IPS-18a (cell line): ENCODE measurements around the gene CACNA1C.

ENCODE experiments used
- H3K27ac ChIP-seq: one replicate; pipeline ENCODE4 v1.5.1; 2013; ENCODE audit warnings: low read length
- H3K27me3 ChIP-seq: one replicate; pipeline ENCODE4 v1.6.1; 2013; ENCODE audit warnings: mild to moderate bottlenecking, low read length; ENCODE audit not compliant: control insufficient read depth, insufficient read depth
- H3K36me3 ChIP-seq: one replicate; pipeline ENCODE4 v1.6.1; 2013; ENCODE audit warnings: low read depth, low read length; ENCODE audit not compliant: control insufficient read depth
- H3K4me1 ChIP-seq: one replicate; pipeline ENCODE4 v1.6.1; 2013; ENCODE audit warnings: low read depth, low read length; ENCODE audit not compliant: control insufficient read depth
- H3K4me3 ChIP-seq: one replicate; pipeline ENCODE4 v1.5.1; 2013; ENCODE audit warnings: low read length
- H3K9ac ChIP-seq: one replicate; pipeline ENCODE4 v1.6.1; 2013; ENCODE audit warnings: mild to moderate bottlenecking, low read length, moderate library complexity
- H3K9me3 ChIP-seq: one replicate; pipeline ENCODE4 v1.6.1; 2013; ENCODE audit warnings: low read depth, low read length; ENCODE audit not compliant: control insufficient read depth

The CACNA1C gene

DNA sequence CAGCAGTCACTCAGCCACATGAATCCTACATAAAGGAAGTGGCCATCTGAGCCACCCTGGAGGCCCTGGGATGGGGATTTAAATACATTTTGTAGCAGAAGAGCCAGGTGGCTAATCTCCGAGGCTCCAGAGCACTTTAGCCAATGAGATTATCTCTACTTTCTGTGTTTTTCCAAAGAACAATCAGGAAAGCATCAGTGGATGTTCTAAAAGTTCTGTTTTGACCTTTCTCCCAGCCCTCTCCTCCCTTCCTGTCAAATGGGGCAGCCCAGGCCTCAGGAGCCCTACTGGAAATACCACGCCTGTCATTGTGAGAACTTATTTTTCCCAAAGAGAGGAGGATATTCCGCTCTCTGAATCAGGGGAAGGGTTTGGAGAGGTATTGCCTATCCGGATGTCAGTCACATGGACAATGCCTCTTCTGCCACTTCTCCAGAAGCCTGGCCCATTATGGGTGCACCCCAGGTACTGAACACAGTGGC lies 405.2 kb downstream of the CACNA1C start:
- Histone ChIP-seq H3K9ac (no peak overlapping the region), H3K27me3 (no peaks in the 10 kb centered on the region), H3K4me1 (no peaks in the 10 kb centered on the region), H3K36me3 (no peaks in the 10 kb centered on the region), H3K9me3 (no peaks in the 10 kb centered on the region), H3K4me3 (no peak overlapping the region), H3K27ac (no peak overlapping the region)

DNA sequence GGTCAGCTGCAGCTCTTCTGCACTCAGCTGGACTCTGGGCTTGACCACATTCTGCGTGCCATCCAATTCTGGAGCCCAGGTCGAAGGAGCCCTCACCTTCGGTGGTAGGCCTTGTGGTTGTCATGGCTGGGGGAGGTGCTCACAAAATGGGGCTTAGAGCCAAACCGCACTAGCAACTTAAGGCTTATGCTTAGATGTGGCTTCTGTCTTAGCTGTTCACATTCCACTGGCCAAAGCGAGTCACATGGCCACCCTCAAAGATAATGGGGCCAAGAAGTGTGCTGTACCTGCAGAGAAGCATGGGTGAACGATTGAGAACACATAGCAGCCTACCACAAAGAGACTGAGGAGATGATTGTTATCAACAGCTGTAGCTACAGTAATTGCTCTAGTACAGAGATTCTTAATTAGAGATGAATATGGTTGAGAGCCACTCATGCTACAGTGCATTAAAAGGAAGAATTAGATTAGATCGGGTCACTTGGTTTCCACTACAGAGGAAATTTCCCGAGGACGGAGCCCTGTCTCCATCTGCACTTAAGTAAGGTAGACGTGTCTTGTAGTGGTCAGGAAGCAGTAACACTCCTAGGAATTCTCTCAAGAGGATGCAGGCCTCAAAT lies 407.4 kb downstream of the CACNA1C start:
- H3K9ac ChIP-seq = no peak overlapping the region
- no peak overlapping the region for H3K4me3 ChIP-seq
- no peaks in the 10 kb centered on the region for H3K9me3 ChIP-seq
- H3K27ac ChIP-seq = no peak overlapping the region
- H3K36me3 ChIP-seq = no peaks in the 10 kb centered on the region
- H3K27me3 ChIP-seq = no peaks in the 10 kb centered on the region
- no peaks in the 10 kb centered on the region for H3K4me1 ChIP-seq

DNA sequence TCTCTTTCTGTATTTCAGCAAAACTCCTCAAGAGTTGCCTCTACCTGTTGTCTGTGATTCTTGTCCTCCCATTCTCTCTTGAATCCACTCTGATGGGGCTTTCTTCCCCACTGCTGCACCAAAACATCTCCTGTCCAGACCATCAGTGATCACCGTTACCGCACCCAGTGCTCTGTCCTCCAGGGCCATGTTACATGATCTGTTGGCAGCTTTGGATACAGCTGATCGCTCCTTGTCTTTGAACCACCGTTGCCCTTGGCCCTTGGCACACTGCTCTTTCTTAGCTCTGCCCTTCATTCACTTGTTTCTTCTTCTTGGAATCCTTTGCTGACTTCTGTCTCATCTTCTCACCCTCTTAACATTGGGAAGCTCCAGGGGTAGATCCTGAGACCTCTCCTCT lies 408.3 kb downstream of the CACNA1C start:
- no peaks in the 10 kb centered on the region for H3K4me1 ChIP-seq
- H3K4me3 ChIP-seq = no peak overlapping the region
- no peak overlapping the region for H3K27ac ChIP-seq
- no peaks in the 10 kb centered on the region for H3K36me3 ChIP-seq
- no peak overlapping the region for H3K9ac ChIP-seq
- H3K9me3 ChIP-seq = no peaks in the 10 kb centered on the region
- H3K27me3 ChIP-seq = no peaks in the 10 kb centered on the region

DNA sequence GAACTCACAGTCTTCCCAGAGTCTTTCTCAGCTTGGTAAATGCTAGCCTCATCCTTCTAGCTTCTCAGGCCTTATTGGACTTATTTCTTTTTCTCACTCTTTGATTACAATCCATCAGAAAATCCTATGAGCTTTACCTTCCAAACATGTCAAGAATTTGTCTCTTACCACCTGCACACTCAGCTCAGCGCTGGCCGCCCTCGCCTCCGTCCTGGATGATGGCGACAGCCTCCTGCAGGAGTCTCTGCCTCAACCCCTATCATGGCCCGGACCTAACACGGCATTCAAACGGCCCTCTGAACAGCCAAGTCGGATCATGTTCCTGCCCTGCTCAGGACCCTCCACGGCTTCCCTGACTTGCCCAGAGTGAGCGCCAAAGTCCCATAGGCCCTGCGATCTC lies 408.9 kb downstream of the CACNA1C start:
- no peaks in the 10 kb centered on the region for H3K9me3 ChIP-seq
- no peaks in the 10 kb centered on the region for H3K36me3 ChIP-seq
- no peak overlapping the region for H3K27ac ChIP-seq
- H3K27me3 ChIP-seq = no peaks in the 10 kb centered on the region
- H3K4me1 ChIP-seq = no peaks in the 10 kb centered on the region
- H3K4me3 ChIP-seq = no peak overlapping the region
- no peak overlapping the region for H3K9ac ChIP-seq

DNA sequence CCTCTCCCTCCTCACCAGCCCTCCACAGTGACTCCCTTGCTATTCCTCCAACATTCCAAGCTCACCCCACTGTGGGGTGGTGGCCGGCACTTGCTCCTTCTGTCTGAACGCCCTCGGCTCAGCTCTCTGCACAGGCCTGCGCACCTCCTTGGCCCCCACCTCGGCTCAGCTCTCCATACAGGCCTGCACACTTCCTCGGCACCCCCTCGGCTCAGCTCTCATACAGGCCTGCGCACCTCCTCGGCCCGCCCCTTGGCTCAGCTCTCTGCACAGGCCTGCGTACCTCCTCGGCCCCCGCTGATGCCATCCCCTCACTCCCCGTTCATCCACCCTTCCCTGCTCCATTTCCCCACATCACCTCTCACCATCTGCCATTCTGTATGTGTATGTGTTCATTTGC lies 409.3 kb downstream of the CACNA1C start:
- H3K27me3 ChIP-seq = no peaks in the 10 kb centered on the region
- H3K9ac ChIP-seq = no peak overlapping the region
- no peak overlapping the region for H3K4me3 ChIP-seq
- H3K36me3 ChIP-seq = no peaks in the 10 kb centered on the region
- no peaks in the 10 kb centered on the region for H3K4me1 ChIP-seq
- no peak overlapping the region for H3K27ac ChIP-seq
- H3K9me3 ChIP-seq = no peaks in the 10 kb centered on the region

DNA sequence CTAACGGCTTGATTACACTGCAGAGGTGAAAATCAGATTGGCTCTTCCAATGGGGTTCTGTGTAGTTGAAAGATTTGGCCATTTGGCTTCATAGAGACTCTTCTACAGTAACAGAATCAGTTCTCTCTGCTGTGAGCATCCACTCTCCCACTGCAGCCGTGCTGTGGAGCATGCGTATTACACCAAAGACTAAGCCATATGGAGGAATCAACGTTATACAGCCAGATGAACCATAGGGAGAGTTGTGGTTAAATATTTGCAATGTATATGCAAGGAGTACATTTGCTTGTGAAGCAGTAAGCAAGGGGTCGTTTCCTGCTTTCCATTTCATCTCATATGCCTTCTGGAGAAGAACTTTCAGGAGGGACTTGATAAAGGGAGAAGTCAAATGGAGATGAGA lies 410.9 kb downstream of the CACNA1C start:
- Histone ChIP-seq H3K4me1 (no peaks in the 10 kb centered on the region), H3K27me3 (no peaks in the 10 kb centered on the region), H3K36me3 (no peaks in the 10 kb centered on the region), H3K9me3 (no peaks in the 10 kb centered on the region), H3K4me3 (no peak overlapping the region), H3K27ac (no peak overlapping the region), H3K9ac (no peak overlapping the region)

DNA sequence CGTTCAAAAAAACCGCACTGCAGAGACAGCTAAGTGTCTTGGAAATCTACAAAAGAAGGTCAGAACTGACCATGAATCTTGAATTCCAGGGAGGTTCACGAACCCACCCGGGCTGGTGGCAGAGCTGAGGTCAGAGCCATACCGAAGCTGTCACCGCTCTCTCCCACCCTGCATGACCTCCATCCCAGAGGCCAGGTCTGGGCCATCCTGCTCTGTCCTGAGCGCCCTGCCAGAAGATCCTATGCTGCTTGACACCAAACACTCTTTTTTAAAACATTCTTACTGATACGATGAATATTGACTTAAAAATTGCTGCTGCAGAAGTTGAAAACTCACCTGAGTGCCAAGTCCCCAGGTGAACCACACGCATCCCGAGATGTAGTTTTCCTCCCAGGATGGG lies 412.9 kb downstream of the CACNA1C start:
- no peaks in the 10 kb centered on the region for H3K27me3 ChIP-seq
- no peak overlapping the region for H3K27ac ChIP-seq
- no peaks in the 10 kb centered on the region for H3K4me1 ChIP-seq
- no peak overlapping the region for H3K9ac ChIP-seq
- H3K4me3 ChIP-seq = no peak overlapping the region
- H3K9me3 ChIP-seq = no peaks in the 10 kb centered on the region
- H3K36me3 ChIP-seq = no peaks in the 10 kb centered on the region

DNA sequence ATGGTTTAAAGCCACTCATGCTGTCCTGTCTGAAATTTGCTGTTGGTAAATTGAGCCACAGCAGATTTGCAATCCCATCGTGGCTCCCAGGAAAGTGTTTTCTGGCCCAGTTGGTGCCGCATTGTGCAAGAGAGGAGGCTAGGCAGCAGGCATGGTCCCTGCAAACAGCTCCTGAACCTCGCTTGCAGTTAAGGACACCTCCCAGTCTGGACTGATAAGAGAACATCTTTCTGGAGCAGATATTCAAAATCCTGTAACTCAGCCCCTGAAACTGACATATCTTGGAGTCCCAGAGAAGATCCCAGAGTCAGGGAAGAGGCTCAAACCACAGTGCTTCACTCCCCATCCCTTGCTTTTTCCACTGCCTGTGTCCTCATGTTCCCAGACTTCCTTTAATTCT lies 413.4 kb downstream of the CACNA1C start:
- Histone ChIP-seq H3K27ac (no peak overlapping the region), H3K4me1 (no peaks in the 10 kb centered on the region), H3K9me3 (no peaks in the 10 kb centered on the region), H3K9ac (no peak overlapping the region), H3K4me3 (no peak overlapping the region), H3K36me3 (no peaks in the 10 kb centered on the region), H3K27me3 (no peaks in the 10 kb centered on the region)

DNA sequence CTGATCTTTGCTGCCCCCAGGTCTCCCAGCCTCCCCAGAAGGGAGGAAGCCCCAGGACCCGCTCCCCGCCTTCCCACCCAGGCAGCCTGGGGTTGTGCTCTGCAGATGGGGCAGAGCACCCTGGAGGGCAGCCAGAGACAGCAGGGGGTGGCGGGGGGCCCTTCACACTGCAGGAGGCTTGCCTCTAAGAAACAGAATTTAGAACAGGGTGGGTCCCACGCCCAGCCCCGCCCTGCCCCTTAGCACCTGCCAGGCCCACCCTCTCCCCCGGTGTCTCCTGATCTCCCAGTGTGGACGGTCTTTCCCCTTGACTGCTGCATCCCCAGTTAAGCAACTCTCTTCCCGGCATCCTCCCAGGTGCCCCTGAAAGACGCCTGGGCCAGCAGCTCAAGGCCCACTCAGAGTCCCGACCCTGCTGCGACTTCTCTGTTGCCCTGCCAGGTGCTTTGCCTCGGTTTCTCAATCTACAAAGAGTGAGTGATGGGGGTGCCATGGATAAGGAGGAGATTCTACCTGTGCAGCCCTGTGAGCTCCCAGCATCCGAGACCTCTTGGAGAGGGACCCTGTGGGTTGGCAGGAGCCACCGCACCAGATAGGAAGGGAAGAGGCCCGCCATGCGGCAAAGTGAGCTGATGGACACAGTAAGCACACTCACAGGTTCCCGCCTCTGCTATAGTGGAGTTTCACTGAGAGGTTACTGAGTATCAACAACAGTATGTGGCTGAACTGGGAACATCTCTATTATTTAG lies 414.8 kb downstream of the CACNA1C start:
- Histone ChIP-seq H3K36me3 (no peaks in the 10 kb centered on the region), H3K9me3 (no peaks in the 10 kb centered on the region), H3K4me3 (no peak overlapping the region), H3K27me3 (no peaks in the 10 kb centered on the region), H3K4me1 (no peaks in the 10 kb centered on the region), H3K9ac (no peak overlapping the region), H3K27ac (no peak overlapping the region)

DNA sequence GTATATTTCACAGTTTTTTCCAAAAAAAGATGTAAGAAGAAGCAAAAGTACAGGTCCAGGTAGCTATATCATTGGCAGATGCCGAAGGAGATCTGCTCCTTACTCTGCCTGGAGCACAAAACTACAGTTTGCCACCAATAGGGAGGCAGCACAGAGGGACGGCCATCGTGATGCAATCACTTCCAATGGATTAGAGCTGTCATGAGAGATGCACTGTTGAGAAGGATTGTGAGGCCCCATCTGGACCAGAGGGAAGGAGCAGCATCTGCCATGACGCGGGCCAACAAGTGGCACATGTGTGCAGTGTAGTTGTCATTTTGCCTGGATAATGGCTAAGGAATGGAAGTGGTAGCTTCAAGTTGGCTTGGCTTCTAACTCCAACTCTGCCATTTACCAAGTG lies 423.2 kb downstream of the CACNA1C start:
- H3K27ac ChIP-seq = no peak overlapping the region

DNA sequence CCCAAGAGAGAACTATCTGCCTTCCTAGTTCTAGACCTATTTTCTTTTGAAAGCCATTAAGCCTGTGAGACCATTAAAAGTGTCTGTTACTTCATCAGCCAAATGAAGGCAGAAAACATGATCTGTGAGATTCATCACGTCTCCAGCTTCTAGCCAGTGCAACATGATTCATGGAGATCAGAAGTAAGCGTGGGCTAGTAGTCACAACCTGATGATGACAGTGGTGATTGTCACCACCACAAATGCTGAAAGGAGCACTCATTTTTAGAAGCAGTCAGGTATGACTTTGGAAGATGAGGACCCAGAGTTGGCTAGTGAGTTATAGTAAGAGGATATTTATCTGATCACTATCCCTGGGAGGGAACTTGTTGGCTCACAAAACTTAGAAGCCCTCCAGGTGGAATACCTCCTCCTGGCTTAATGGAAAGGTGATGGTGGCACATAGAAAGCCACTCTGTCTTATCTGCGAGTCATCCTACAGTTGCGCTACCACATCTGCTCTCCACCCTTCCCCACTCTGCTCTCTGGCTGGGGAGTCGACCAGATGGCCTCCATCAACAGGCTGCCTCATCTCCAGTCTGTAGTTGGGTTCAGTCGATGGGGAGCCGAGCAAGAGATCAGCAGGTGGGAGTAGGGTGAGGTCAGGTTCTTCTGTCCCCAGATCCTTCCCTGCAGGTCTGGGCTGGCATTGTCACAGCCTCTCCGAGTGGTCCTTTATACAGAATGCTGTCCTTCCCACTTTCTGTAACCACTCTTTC lies 424.4 kb downstream of the CACNA1C start:
- no peak overlapping the region for H3K9ac ChIP-seq
- H3K4me3 ChIP-seq = no peak overlapping the region
- H3K4me1 ChIP-seq = no peaks in the 10 kb centered on the region
- no peak overlapping the region for H3K27ac ChIP-seq
- H3K36me3 ChIP-seq = no peaks in the 10 kb centered on the region
- H3K9me3 ChIP-seq = no peaks in the 10 kb centered on the region
- H3K27me3 ChIP-seq = no peaks in the 10 kb centered on the region

More for the DNA sequence above, 423.2 kb downstream of the CACNA1C start:
- Histone ChIP-seq H3K9ac (no peak overlapping the region), H3K36me3 (no peaks in the 10 kb centered on the region), H3K9me3 (no peaks in the 10 kb centered on the region), H3K4me3 (no peak overlapping the region), H3K4me1 (no peaks in the 10 kb centered on the region), H3K27me3 (no peaks in the 10 kb centered on the region)
